AG08395 (cell line): ENCODE results near the gene TANC1.
A peak's percentile ranks its signal among the peaks of the same experiment; 100 is the strongest.

ENCODE experiments used
- DNase-seq: peaks from one replicate; pipeline ENCODE4 v3.0.0; 2012; ENCODE audit warnings: mixed read lengths, low spot score

The TANC1 gene

GRCh38 chr2:159063677-159064076 is 95.2 kb downstream of the TANC1 start:
- DNase-seq = no peak

DNA sequence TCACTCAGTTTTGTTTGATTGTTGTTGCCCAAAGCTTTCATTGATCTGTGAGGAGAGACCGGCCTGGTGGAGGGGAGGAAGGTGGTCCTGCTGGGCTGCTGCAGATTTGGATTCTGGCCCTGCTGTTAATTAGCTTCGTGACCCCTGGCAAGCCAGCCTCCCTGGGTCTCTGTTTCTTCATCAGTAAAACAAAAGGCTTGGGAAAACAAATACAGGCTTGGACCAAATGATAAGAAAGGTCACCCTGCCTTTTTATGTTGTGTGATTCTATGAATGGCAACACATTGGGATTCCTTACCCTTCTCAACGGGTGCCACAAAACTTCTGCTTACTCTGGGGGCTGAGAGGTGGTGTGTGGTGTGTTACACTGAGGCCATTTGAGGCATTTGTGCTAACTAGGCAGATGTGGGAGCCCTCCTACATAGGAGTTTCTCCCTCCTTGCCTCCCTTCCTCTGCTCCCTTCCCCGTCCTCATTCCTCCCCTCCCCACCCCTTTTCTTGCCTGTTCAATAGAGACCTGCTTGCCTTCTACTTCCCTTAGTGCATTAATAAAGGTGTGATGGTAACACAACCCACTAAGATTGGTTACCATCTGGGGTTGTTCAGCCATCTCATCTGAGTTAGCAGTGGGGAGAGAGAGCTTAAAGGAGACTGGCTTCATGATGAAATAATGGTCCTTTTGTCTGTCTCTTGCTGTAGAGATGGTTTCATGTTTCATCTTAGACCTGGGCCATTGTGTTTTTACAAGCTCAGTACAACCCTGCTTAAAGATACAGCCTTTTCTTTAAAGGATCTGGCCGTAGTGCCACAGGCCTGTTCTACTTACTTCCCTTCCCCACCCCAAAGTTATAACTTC is 96.2 kb downstream of the TANC1 start:
- DNase-seq = no peak

DNA sequence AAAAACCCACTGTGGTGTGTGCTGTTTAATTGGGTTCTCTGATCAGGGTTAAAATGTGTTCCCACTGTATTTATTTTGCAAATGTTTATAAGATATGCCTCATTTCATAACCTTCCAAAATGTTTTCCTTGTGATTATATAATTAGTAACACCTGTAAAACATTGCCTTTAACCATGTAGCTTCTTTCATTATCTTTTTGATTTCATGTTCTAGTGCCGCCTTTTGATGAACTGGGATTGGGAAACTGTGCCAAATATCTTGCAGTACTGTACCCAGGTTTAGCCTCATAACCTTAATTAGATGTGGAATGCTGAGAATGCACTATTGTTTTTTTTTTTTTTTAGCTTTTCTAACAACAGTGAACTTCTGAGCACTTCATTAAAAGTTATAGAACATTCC is 96.9 kb downstream of the TANC1 start:
- peak; percentile 45 for DNase-seq

GRCh38 chr2:159065891-159066290 is 97.5 kb downstream of the TANC1 start:
- DNase-seq = no peak

DNA sequence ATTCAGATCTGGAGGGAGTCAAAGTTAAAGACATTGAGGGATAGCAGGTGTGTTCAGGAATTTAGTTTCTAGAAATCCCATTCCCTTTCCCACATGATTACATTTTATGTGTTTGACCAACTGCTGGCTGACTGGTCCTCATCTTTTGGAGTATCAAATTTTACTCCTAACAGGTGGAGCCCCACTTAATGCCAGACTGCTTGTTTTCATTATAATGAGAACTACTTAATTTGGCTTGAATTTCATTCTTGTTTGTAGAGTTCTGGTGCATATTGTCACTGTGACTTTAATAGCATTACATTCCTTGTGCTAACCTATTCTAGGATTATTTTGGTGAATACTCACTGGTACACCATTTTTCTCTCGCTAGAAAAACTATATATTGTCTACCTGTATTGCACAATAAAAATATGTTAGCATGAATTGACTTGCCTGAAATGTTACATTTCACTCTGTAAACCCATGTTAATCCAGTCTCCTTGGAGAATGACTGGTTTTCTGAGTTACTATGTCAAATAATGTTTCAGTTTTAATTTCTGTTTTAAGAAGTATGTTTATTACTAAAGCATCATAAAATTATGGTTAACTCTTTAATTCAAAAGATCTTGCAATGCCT is 98.2 kb downstream of the TANC1 start:
- no peak for DNase-seq

GRCh38 chr2:159067971-159068370 is 99.5 kb downstream of the TANC1 start:
- no peak for DNase-seq

- no peak for DNase-seq
Measured at GRCh38 chr2:159069229-159069628, 100.8 kb downstream of the TANC1 start.

- no peak for DNase-seq
Measured at GRCh38 chr2:159070235-159070634, 101.8 kb downstream of the TANC1 start.

DNA sequence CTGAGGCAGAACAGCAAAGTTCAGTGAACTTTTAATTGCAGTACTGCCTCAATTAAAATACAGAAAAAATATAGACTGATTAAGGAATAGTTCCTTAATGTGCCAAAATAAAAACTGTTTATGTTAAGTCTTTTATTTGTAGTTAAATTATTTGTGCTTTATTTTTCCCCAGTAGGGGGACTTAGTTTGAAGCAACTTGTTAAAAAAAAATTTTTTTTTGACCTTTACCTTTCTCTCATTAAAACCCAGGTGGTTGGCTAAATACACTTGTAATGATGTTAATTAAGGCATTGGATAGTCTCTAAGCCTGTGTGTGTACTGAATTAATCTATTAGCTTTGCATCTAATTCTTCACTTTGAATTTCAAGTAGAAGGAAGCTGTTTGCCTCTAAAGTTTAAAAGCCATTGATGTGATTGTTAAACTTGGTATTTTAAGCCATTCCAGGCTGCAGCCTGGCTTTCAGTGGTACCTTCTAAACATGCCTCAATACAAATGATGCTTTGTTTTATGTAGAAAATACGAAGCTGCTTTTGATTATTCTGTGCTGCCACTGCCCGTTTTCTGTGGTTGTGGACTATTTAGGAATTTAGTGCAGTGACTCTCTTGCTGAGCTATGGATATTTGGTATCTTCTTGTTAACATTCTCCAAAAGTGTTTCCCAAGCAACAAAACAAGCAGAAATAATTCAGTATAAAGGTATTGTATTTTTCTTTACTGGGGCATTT is 102.9 kb downstream of the TANC1 start:
- peak; percentile 60 for DNase-seq

DNA sequence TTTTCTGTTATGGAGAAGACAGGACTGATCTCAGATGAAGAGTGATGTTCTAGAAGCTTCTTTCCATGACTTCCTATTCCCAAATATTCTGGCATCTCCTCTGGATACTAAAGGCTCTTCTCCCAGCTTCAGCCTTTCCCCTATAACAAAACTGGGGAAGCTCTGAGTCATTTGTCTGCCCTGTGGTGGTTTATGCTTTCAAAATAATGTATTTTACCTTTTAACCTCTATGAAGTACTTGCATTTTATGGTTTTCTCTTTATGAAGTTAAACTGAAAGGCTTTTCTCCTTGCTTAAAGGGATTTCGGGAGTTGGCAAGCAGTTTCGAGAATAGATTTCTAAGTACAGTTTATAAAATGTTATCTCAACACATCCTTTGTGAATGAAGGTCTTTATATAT is 104.4 kb downstream of the TANC1 start:
- no peak for DNase-seq

- no peak for DNase-seq
Measured at GRCh38 chr2:159073256-159073655, 104.8 kb downstream of the TANC1 start.

DNA sequence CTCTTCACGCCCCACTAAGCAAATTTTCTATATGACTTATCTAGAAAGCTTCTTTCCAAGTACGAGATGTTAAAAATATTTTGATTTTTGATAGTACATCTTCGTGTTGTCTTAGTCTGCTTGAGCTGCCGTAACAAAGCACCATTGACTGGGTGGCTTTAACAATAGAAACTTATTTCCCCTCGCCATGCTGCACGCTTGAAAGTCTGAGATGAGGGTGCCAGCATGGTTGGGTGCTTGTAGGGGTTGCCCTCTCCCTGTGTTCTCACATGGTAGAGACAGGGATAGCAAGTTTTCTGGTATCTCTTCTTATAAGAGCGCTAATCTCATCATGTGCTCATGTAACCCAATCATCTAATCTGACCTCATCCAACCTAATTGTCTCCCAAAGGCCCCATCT is 106.2 kb downstream of the TANC1 start:
- DNase-seq = no peak

DNA sequence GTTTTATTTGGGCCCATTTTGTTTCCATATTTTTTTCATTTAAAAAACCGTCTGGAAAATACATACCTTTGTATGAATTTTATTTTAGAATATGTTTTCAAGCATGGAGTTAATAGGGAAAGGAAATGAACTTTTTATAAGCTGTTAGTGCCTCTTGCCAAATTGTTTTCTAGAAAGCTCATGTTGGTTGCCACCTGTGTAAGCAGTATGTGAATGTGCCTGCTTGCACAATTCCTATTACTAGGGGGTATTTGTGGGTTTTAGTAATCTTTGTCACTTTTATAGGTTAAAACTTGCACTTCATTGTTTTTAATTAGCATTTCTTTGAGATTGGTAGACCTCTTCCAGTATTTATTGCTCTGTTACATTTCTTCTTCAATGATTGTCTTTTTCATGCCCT is 107.3 kb downstream of the TANC1 start:
- no peak for DNase-seq

- DNase-seq = peak; percentile 76
Measured at GRCh38 chr2:159076241-159076640, 107.8 kb downstream of the TANC1 start.

- DNase-seq = no peak
Measured at GRCh38 chr2:159077869-159078268, 109.4 kb downstream of the TANC1 start.

- no peak for DNase-seq
Measured at GRCh38 chr2:159078443-159078842, 110.0 kb downstream of the TANC1 start.

- no peak for DNase-seq
Measured at GRCh38 chr2:159080641-159081040, 112.2 kb downstream of the TANC1 start.

DNA sequence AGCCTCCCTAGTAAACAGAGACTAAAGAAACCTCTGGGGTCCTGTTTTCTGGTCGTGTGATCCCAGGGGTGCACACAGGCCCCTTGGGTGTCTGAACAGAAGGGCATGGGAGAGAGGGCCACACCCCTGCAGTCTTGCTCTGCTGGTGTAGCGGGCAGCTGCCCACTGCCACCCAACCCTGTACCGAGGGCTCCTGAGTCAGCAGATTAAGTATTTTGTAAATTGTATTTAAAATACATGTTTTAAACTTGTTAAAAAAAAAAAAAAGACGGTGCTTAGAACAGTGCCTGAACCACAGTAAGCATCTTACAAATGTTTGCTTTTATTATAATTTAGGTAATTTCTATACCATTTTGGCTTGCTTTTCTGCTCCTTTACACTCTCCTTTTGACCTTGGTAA is 113.7 kb downstream of the TANC1 start:
- DNase-seq = no peak

GRCh38 chr2:159084384-159085370 is 116.2 kb downstream of the TANC1 start:
- DNase-seq = peak; percentile 61

DNA sequence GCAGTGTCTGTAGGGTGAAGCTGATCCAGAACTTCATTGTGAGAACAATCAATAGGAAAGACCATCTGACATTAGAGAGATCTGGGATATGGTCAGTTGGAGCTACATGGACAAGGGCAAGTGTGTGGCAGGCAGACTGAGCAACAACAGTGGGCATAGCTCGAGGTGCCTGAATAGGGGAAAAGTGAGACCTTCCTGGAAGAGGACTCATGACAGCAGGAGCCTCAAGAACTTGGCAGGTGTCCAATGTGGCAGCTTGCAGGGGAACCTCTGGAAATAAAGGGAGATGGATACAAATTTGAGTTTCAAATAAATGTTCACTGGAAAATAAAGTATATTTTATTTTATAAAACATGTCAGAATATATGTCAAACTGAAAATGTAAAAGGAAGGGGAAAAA is 117.9 kb downstream of the TANC1 start:
- no peak for DNase-seq

DNA sequence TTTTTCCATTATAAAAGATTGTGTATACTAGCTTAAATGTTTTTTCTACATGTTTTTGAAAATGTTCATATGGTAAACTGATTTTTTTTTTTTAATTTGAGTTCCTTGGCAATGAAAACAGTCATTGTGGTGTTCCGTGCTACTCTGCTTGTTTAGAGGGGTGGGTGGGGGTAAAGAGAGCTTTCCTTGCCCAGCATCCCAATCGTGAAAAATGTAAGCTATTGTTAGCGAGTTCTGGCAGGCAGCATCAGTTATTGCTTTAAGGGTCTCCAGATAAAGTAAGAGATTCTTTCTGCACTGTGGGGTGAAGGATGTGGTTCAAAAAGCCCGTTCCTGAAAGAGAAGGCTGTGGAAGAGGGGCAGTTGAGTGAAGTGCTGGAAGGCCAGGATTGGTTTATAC is 118.4 kb downstream of the TANC1 start:
- no peak for DNase-seq

DNA sequence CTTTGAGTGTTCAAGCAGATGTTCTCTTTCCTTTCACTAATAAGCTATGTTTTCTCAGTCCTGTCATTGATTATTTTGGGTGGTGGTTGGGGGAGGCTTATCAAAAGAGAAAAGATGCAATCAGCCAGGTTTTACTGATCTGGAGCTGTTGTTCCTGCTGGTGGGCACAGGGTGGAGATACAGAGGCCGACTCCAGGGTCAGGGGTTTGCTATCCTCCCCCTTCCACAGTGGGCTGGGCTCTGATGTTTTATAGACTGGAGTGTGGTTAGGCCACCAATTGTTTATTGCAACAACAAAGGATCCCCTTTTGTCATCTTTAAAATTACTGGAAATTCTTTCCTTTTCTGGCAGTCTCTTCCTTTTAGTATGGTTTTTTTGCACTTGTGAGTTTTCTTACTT is 120.5 kb downstream of the TANC1 start:
- no peak for DNase-seq
